Muscle of leg (tissue), 11 donors: ENCODE results near the gene GLIS2. TPM values are rescaled to one million over a fixed set of nuclear protein-coding genes. Genes with fewer than 3 reads are reported as not detected.
A peak's percentile ranks its signal among the peaks of the same experiment; 100 is the strongest.

ENCODE experiments used
- DNase-seq: peaks from one replicate; pipeline ENCODE4 v3.0.0; 2013
- H3K27ac ChIP-seq: one replicate; pipeline ENCODE4 v1.5.1; 2013; ENCODE audit warnings: mild to moderate bottlenecking, low read length, control low read depth
- H3K27me3 ChIP-seq: one replicate; pipeline ENCODE4 v1.6.1; 2013; ENCODE audit warnings: low read length; ENCODE audit not compliant: control insufficient read depth, insufficient read depth
- H3K36me3 ChIP-seq: one replicate; pipeline ENCODE4 v1.6.1; 2013; ENCODE audit warnings: low read length; ENCODE audit not compliant: control insufficient read depth, insufficient read depth
- H3K4me1 ChIP-seq: one replicate; pipeline ENCODE4 v1.6.1; 2013; ENCODE audit warnings: low read length; ENCODE audit not compliant: control insufficient read depth, insufficient read depth
- H3K4me3 ChIP-seq: one replicate; pipeline ENCODE4 v1.5.1; 2013; ENCODE audit warnings: low read length, control low read depth
- H3K9me3 ChIP-seq: replicated peaks from 2 replicates; pipeline ENCODE4 v1.6.1; 2013; ENCODE audit warnings: low read depth, low read length; ENCODE audit not compliant: control insufficient read depth
- WGBS: methylation state at CpG from one replicate; pipeline ENCODE4 v1.1.5; 2013; ENCODE audit warnings: missing lambda C conversion rate; ENCODE audit not compliant: insufficient coverage; 5-methylcytosine and 5-hydroxymethylcytosine counted together
- polyA plus RNA-seq, 8 donors: library from polyadenylated mRNA; unstranded; fragments of 120-200 nt; gene quantifications; one replicate each; pipeline versions ENCODE4 v1.2.1 to v1.2.3, GENCODE V29; 2013; ENCODE audit warnings: inconsistent platforms in 1 of 8, low replicate concordance in 1 of 8; ENCODE audit not compliant: insufficient read length in 8 of 8, insufficient read depth in 1 of 8
- total RNA-seq: library from RNA; stranded (reverse); fragments of 120-200 nt; gene quantifications from one replicate; pipeline ENCODE4 v1.2.4, GENCODE V29; 2013

Gene GLIS2
- total and polyA plus RNA-seq, 9 donors: 6.5 to 30.1 (median 25.5) TPM

DNA sequence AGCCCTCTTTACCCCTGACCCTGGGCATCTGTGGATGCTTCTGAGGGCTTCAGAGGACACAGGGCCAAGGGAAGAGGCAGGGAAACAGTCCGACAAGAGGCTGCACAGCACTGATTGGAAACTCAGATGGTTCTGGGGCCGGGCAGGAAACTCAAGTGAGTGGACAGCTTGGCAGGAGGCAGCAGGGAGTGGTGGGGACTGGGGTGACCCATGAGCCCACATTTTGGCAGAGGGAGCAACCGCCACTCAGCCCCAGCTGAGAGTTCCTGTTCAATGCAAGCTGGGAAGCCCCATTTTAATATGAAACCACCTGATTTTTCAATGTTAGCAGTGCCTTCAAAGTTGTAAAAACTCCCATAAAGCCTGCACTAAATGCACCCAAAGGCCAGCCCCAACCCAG, 54.3 kb downstream of the GLIS2 start:
- peak overlapping the region; percentile 78 for H3K27ac ChIP-seq
- H3K9me3 ChIP-seq: no peaks in the 10 kb centered on the region
- H3K4me3 ChIP-seq: no peak overlapping the region
- 76% methylated on average over 3 of the region's 3 CpGs for WGBS
- peaks cover 50% of the 10 kb centered on the region for H3K4me1 ChIP-seq
- DNase-seq: no peak
- H3K36me3 ChIP-seq: peaks cover 7% of the 10 kb centered on the region
- peaks cover 5% of the 10 kb centered on the region for H3K27me3 ChIP-seq

DNA sequence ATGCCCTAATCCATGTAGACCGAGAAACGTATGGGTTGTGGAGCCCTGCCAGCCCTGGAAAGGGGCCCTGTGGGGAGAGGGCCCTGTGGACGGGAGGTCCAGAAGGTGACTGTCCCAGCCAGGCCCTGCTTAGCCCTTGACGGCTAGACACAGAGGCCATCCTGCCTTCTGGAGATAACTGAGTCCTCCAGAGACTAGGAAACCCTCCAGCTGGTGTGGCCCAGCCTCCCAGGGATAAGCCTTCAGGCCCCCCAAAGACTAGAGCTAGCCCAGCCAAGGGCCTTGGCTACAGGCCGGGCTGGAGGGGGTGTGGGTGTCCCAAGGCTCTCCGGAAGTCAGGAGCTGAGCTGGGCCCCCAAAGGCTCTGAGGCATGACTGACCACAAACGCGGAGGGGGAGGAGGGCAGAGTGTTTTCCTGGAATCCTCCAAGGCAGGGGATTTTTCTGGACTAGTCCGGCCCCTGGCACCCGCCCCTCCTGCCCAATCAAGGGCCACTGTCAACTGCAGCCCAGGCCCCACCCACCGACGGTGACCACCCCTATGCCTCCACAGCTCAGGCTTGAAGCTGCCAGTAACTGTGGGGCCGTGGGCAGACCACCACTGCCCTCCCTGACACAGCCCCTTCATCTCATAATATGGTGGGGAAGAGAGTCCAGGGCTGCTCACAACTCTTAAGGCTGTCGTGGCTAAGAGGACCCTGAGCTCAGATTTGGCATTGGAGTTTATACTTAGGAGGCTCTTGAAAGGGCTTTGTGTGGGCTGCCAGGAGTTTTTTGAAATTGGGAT, 54.9 kb downstream of the GLIS2 start:
- Histone ChIP-seq H3K27ac (peak overlapping the region; percentile 78), H3K36me3 (peaks cover 5% of the 10 kb centered on the region), H3K4me1 (peaks cover 55% of the 10 kb centered on the region), H3K9me3 (no peaks in the 10 kb centered on the region), H3K4me3 (no peak overlapping the region), H3K27me3 (peaks cover 5% of the 10 kb centered on the region)
- DNase-seq: peak; percentile 72
- 34% methylated on average over 7 of the region's 14 CpGs for WGBS

DNA sequence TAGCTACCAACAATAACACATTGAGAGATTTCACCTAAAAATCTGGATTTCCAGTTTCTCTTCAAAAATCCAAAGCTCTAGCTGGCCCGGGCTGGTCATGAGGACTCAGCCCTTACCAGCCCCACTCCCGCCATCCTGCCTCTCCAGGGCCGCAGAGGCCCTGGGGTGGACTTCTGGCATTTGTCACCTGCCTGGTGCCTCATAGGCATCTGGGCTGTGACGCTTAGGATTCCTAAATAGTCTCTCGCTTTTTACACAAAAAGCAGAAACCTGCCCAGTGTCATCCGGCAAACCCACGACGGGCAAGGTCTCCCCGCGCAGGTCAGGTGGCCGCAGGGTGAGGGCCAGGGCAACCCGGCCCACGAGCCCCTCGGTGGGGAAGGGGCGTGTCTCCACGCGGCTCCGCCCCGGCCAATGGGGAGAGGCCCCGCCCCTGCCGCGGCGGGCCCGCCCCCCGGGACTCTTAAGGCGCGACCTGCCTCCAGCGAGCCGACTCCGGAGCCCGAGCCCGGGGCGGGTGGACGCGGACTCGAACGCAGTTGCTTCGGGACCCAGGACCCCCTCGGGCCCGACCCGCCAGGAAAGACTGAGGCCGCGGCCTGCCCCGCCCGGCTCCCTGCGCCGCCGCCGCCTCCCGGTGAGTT, 55.6 kb downstream of the GLIS2 start, which contains the start of gene VASN:
TSS of gene VASN (plus strand) at position 492 of the 644 bp plus-strand sequence. CDS start 9,030 bp downstream, outside the sequence.
- 2% methylated on average over 46 of the region's 50 CpGs for WGBS
- Histone ChIP-seq H3K27me3 (peaks cover 5% of the 10 kb centered on the region), H3K4me1 (peaks cover 63% of the 10 kb centered on the region), H3K36me3 (peaks cover 6% of the 10 kb centered on the region), H3K9me3 (no peaks in the 10 kb centered on the region), H3K27ac (peak within 1 kb of the TSS; percentile 78), H3K4me3 (peak within 1 kb of the TSS; percentile 52)
- peak; percentile 87 for DNase-seq

DNA sequence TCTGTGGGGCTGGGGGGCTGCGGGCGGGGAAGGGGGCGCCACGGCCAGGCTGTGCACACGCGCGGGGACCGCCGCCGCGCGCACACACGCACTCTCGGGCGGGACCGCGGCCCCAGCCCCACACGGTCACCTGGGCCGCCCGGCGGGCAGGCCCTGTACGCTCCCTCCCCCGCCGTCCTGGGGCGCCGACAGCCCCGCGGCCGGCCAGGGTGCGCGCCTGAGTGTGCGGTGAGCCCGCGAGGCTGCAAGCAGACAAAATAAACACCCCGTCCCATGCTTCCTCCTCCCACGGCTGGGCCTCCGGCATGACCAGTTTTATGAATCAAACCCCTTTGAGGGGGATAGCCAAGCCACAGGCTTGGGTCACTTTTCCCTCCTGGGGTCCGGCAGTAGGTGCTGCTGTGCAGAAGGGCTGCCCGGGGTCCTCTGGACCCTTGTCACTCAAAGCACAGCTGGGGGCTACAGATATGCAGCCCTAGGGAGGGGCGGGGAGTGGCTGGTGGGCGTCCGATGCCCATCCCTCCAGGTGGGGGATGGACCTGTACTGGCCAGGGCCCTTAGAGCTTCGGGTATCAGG, 56.2 kb downstream of the GLIS2 start:
- Histone ChIP-seq H3K4me3 (peak overlapping the region; percentile 52), H3K4me1 (peaks cover 69% of the 10 kb centered on the region), H3K9me3 (no peaks in the 10 kb centered on the region), H3K27ac (peak overlapping the region; percentile 3), H3K27me3 (peaks cover 5% of the 10 kb centered on the region), H3K36me3 (peaks cover 2% of the 10 kb centered on the region)
- no peak for DNase-seq
- 2% methylated on average over 24 of the region's 43 CpGs for WGBS

DNA sequence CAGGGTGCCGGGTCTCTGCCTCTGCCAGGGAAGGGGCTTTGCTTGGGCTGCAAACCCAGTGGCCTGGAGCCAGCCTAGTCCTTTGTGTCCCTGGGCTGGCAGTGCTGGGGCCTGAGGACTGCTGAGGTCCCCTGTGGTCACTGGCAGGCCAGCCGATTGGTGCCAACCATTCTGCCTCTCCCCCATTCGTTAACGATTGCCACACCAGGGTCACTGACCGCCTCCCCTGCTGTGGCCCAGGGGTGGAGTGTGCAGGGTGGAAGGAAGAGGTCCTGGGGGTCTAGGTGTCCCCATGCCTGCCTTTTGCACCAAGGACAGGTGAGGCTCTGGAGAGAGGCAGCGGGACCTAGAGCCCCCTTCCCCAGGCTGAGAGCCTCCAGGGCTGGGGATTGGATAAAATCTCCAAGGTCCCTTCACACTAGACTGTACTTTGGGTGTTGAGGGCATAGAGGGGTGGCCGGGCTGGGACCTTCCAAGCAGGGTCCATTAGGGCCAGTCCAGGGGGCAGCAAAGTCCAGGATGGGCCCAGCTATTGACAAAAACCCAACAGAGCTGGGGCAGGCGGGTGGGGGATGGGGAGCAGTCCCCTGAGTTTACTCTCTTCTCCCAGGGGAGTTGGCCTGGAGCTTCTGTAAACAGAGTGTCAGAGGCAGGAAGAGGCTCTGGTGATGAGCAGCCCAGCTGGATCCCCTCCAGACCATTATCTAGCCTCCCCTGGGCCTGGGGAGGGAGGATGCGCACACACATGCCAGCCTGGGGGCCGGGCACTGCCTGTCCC, 56.9 kb downstream of the GLIS2 start:
- Histone ChIP-seq H3K4me3 (peak overlapping the region; percentile 52), H3K4me1 (peaks cover 74% of the 10 kb centered on the region), H3K9me3 (no peaks in the 10 kb centered on the region), H3K27me3 (peaks cover 5% of the 10 kb centered on the region), H3K36me3 (peaks cover 2% of the 10 kb centered on the region), H3K27ac (peak overlapping the region; percentile 3)
- no peak for DNase-seq
- 26% methylated on average over 2 of the region's 10 CpGs for WGBS

DNA sequence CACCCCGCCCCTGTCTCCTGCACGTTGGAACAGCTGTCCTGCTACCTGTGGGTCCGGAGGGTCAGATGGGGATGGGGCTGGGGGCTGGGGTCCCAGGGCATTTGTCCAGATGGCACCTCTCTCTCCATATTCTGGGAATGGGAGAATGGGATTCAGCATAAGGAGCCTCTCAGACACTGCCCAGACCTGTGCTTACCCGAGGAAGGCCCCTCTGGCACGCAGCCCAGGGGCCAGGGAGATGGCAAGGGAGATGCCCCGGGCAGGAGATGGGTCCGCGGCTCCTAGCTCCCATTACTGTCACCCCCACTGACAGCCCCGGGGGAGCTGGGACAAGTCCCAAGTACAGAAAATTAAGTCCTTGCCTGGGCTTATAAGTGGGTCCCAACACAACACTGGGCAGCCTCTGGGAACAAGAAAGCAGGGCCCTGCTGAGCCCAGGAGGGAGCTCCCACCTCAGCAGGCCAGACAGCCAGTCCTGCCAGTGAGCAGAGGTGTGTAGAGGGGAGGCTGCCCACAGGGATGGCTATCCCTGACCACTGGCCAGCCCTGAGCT, 57.6 kb downstream of the GLIS2 start:
- peaks cover 5% of the 10 kb centered on the region for H3K27me3 ChIP-seq
- 29% methylated on average over 1 of the region's 9 CpGs for WGBS
- no peak for DNase-seq
- peak overlapping the region; percentile 72 for H3K27ac ChIP-seq
- H3K36me3 ChIP-seq: peaks cover 2% of the 10 kb centered on the region
- H3K4me1 ChIP-seq: peaks cover 81% of the 10 kb centered on the region
- no peaks in the 10 kb centered on the region for H3K9me3 ChIP-seq
- peak overlapping the region; percentile 52 for H3K4me3 ChIP-seq

DNA sequence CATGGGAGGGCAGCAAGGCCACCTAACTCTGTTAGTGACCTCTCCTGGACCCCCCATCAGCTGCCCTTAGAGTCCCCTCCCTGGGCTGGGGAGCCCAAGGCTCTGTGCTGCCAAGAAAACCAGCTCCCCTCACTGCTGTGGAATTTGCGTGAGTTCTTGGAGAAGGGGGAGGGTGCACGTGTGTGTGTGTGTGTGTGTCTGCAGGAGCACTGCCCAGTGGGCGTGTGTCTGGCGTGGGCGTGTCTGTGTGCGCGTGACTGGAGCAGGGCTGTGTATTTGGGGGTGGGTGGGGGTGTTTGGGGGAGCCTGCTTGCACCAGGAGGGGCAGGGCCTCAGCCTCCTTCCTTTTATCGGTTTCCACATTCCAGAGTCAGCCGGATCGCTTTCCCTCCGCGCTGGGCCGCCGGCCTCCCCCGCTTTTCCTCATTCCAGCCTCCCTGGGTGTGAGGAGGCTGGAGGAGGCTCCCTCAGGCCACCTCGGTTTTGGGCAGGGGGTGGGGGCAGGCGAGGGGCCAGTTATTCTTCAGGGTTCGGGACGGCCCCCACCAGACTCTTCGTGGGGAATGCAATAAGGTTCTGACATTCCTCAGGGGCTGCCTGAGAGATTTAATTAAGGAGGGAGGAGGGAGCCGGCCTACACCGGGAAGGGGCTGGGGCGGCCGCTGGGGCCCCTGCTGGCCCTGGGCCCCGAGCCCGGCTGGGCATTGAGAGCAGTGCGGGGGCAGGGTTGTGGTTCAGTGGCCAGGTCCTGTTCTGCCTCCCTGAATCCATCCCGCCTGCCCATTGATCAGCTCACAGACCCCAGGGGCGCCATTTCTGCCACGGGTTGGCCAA, 58.3 kb downstream of the GLIS2 start:
- Histone ChIP-seq H3K36me3 (peaks cover 3% of the 10 kb centered on the region), H3K4me3 (peak overlapping the region; percentile 52), H3K9me3 (no peaks in the 10 kb centered on the region), H3K4me1 (peaks cover 86% of the 10 kb centered on the region), H3K27ac (peak overlapping the region; percentile 72), H3K27me3 (peaks cover 5% of the 10 kb centered on the region)
- 9% methylated on average over 7 of the region's 30 CpGs for WGBS
- peak; percentile 92 for DNase-seq

DNA sequence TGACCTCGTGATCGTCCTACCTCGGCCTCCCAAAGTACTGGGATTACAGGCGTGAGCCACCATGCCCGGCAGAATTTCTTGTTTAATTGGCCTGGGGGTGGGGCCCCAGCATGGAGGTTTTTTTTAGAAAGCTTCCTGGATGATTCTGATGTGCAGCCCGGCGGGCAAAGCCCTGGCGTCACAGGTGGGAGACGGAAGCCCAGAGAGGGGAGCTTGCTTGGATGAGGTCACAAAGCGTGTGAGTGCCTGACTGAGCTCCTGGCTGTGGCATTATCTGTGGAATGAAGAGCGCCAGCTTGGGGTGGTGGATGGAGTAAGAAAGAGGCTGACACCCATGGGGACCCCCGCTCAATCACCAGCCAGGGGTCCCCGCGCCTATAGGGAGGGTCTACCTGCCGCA, 59.9 kb downstream of the GLIS2 start:
- Histone ChIP-seq H3K36me3 (peaks cover 11% of the 10 kb centered on the region), H3K27me3 (peaks cover 5% of the 10 kb centered on the region), H3K9me3 (no peaks in the 10 kb centered on the region), H3K4me1 (peaks cover 86% of the 10 kb centered on the region), H3K27ac (peak overlapping the region; percentile 85), H3K4me3 (no peak overlapping the region)
- DNase-seq: no peak
- 75% methylated on average over 11 of the region's 15 CpGs for WGBS
